IMR-90 (cell line): ENCODE results near the gene PHGDH.

Source experiments
- FOS ChIP-seq: fragments of 150-350 bp; IDR thresholded peaks from 2 replicates; pipeline ENCODE4 v1.6.1; 2016; ENCODE audit warnings: low read depth, low read length
- POLR2A ChIP-seq: IDR thresholded peaks from 2 replicates; pipeline ENCODE4 v1.6.1; 2012; ENCODE audit warnings: mild to moderate bottlenecking, low read depth, low read length
- TF ChIP-seq, protein P1 (sequence below): conservative IDR thresholded peaks from 2 replicates; pipeline ENCODE4 v1.5.1; 2012; ENCODE audit warnings: mild to moderate bottlenecking, low read depth, low read length, improper control_type of control experiment

- TF ChIP-seq, protein P1, sequence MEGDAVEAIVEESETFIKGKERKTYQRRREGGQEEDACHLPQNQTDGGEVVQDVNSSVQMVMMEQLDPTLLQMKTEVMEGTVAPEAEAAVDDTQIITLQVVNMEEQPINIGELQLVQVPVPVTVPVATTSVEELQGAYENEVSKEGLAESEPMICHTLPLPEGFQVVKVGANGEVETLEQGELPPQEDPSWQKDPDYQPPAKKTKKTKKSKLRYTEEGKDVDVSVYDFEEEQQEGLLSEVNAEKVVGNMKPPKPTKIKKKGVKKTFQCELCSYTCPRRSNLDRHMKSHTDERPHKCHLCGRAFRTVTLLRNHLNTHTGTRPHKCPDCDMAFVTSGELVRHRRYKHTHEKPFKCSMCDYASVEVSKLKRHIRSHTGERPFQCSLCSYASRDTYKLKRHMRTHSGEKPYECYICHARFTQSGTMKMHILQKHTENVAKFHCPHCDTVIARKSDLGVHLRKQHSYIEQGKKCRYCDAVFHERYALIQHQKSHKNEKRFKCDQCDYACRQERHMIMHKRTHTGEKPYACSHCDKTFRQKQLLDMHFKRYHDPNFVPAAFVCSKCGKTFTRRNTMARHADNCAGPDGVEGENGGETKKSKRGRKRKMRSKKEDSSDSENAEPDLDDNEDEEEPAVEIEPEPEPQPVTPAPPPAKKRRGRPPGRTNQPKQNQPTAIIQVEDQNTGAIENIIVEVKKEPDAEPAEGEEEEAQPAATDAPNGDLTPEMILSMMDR: no peak
- TF ChIP-seq POLR2A (no peak), FOS (no peak)
These were observed 55.8 kb downstream of the PHGDH start for GRCh38 chr1:119767486-119767885.
